ENCODE data around the gene VAX1. TPM values are rescaled to one million over a fixed set of nuclear protein-coding genes. Genes with fewer than 3 reads are reported as not detected.
"Not testable (repeated sequence)": the region's sequence is repeated elsewhere in the genome, so short reads cannot be mapped to it uniquely, and the experiment has no call there.

Gene VAX1
- total RNA-seq, 1 donor from 2014 or later: 0.58 TPM

GRCh38 chr10:117130346-117130745 is 7.7 kb downstream of the VAX1 start:
- H3K27ac Mint-ChIP-seq: no peak overlapping the region
- peaks cover under 1% of the 10 kb centered on the region for H3K36me3 Mint-ChIP-seq
- H3K4me3 Mint-ChIP-seq: no peak overlapping the region
- H3K27me3 Mint-ChIP-seq: peaks cover 90% of the 10 kb centered on the region
- H3K9me3 Mint-ChIP-seq: no peaks in the 10 kb centered on the region
- TF ChIP-seq CTCF (conservative IDR thresholded peaks at IDR 0.05): no peak
- peak; percentile 25 for DNase-seq (ENCODE audit: extremely low spot score, unreplicated experiment)
- H3K4me1 Mint-ChIP-seq (ENCODE audit: unreplicated experiment): peaks cover 14% of the 10 kb centered on the region

- not testable (repeated sequence) for H3K4me1 Mint-ChIP-seq (ENCODE audit: unreplicated experiment); H3K4me3 Mint-ChIP-seq; H3K27ac Mint-ChIP-seq; H3K9me3 Mint-ChIP-seq; H3K36me3 Mint-ChIP-seq
- peaks cover 76% of the 10 kb centered on the region for H3K27me3 Mint-ChIP-seq
- peak; percentile 34 for DNase-seq (ENCODE audit: extremely low spot score, unreplicated experiment)
These were observed 11.4 kb downstream of the VAX1 start for GRCh38 chr10:117126645-117127044.

- peak; percentile 64 for DNase-seq (ENCODE audit: extremely low spot score, unreplicated experiment)
- Mint-ChIP-seq H3K4me3 (no peak overlapping the region), H3K36me3 (no peaks in the 10 kb centered on the region), H3K4me1 (ENCODE audit: unreplicated experiment) (peaks cover 3% of the 10 kb centered on the region), H3K27ac (no peak overlapping the region), H3K27me3 (peaks cover 70% of the 10 kb centered on the region), H3K9me3 (no peaks in the 10 kb centered on the region)
- TF ChIP-seq CTCF (conservative IDR thresholded peaks at IDR 0.05): no peak
These were observed 12.0 kb downstream of the VAX1 start for GRCh38 chr10:117126034-117126433.

- DNase-seq (ENCODE audit: extremely low spot score, unreplicated experiment): no peak
- Mint-ChIP-seq H3K4me3 (no peak overlapping the region), H3K4me1 (ENCODE audit: unreplicated experiment) (no peaks in the 10 kb centered on the region), H3K36me3 (no peaks in the 10 kb centered on the region), H3K9me3 (no peaks in the 10 kb centered on the region), H3K27ac (no peak overlapping the region), H3K27me3 (peaks cover 51% of the 10 kb centered on the region)
- TF ChIP-seq CTCF (conservative IDR thresholded peaks at IDR 0.05): peak; percentile 60
These were observed 25.9 kb downstream of the VAX1 start for GRCh38 chr10:117112220-117112619.

- Mint-ChIP-seq H3K27ac (no peak overlapping the region), H3K9me3 (no peaks in the 10 kb centered on the region), H3K4me3 (no peak overlapping the region), H3K27me3 (peaks cover 29% of the 10 kb centered on the region), H3K4me1 (ENCODE audit: unreplicated experiment) (no peaks in the 10 kb centered on the region), H3K36me3 (no peaks in the 10 kb centered on the region)
- no peak for TF ChIP-seq CTCF (conservative IDR thresholded peaks at IDR 0.05)
- DNase-seq (ENCODE audit: extremely low spot score, unreplicated experiment): no peak
These were observed 30.8 kb downstream of the VAX1 start for GRCh38 chr10:117107238-117107637.

- no peak for DNase-seq (ENCODE audit: extremely low spot score, unreplicated experiment)
- H3K4me1 Mint-ChIP-seq (ENCODE audit: unreplicated experiment): peaks cover 2% of the 10 kb centered on the region
- no peak overlapping the region for H3K27ac Mint-ChIP-seq
- no peaks in the 10 kb centered on the region for H3K9me3 Mint-ChIP-seq
- TF ChIP-seq CTCF (conservative IDR thresholded peaks at IDR 0.05): no peak
- H3K27me3 Mint-ChIP-seq: peaks cover 36% of the 10 kb centered on the region
- H3K36me3 Mint-ChIP-seq: no peaks in the 10 kb centered on the region
- no peak overlapping the region for H3K4me3 Mint-ChIP-seq
These were observed 41.4 kb downstream of the VAX1 start for GRCh38 chr10:117096599-117097201.
